ENCODE measurements around the gene RAPGEFL1. TPM values are rescaled to one million over a fixed set of nuclear protein-coding genes. Genes with fewer than 3 reads are reported as not detected.
"Not testable (repeated sequence)": the region's sequence is repeated elsewhere in the genome, so short reads cannot be mapped to it uniquely, and the experiment has no call there.

The RAPGEFL1 gene
- total RNA-seq, 1 experiment from 2014 or later, result 0.51 TPM

- no peak for DNase-seq (ENCODE audit: low read depth)
Measured at GRCh38 chr17:40209404-40210093, 32.3 kb downstream of the RAPGEFL1 start.

GRCh38 chr17:40213914-40214313 is 36.6 kb downstream of the RAPGEFL1 start:
- not testable (repeated sequence) for DNase-seq (ENCODE audit: low read depth)

- DNase-seq (ENCODE audit: low read depth), result no peak
Measured at GRCh38 chr17:40218006-40218739, 40.9 kb downstream of the RAPGEFL1 start.

GRCh38 chr17:40218740-40219593 is 41.7 kb downstream of the RAPGEFL1 start, which contains the start of gene WIPF2:
Gene WIPF2 (plus strand): TSS chr17:40219304. CDS start chr17:40256460, 37,156 bp downstream.
- peak; percentile 98 for DNase-seq (ENCODE audit: low read depth)

- peak; percentile 69 for DNase-seq (ENCODE audit: low read depth)
Measured at GRCh38 chr17:40219594-40220338, 42.5 kb downstream of the RAPGEFL1 start.

GRCh38 chr17:40224718-40225550 is 47.7 kb downstream of the RAPGEFL1 start:
- no peak for DNase-seq (ENCODE audit: low read depth)

GRCh38 chr17:40229146-40229545 is 51.9 kb downstream of the RAPGEFL1 start:
- DNase-seq (ENCODE audit: low read depth), result not testable (repeated sequence)

GRCh38 chr17:40230670-40231069 is 53.4 kb downstream of the RAPGEFL1 start:
- no peak for DNase-seq (ENCODE audit: low read depth)

- not testable (repeated sequence) for DNase-seq (ENCODE audit: low read depth)
Measured at GRCh38 chr17:40231928-40232327, 54.7 kb downstream of the RAPGEFL1 start.

GRCh38 chr17:40241252-40241834 is 64.1 kb downstream of the RAPGEFL1 start:
- DNase-seq (ENCODE audit: low read depth), result no peak

GRCh38 chr17:40242774-40243173 is 65.5 kb downstream of the RAPGEFL1 start:
- no peak for DNase-seq (ENCODE audit: low read depth)

- no peak for DNase-seq (ENCODE audit: low read depth)
Measured at GRCh38 chr17:40243761-40244160, 66.5 kb downstream of the RAPGEFL1 start.

- DNase-seq (ENCODE audit: low read depth), result no peak
Measured at GRCh38 chr17:40244255-40244654, 67.0 kb downstream of the RAPGEFL1 start.

Other genes with a start within 250 kb of the RAPGEFL1 start
- 23.3 and 27.1 TPM in 2 replicates for gene ORMDL3, start 249.9 kb upstream of the RAPGEFL1 start, total RNA-seq (2014; rRNA removed; shearing (Covaris generic))
- not detected in 2 replicates for gene LRRC3C, start 249.7 kb upstream of the RAPGEFL1 start, total RNA-seq (2014; rRNA removed; shearing (Covaris generic))
- not detected in 2 replicates for gene GSDMA, start 214.5 kb upstream of the RAPGEFL1 start, total RNA-seq (2014; rRNA removed; shearing (Covaris generic))
- 146 and 185 TPM in 2 replicates for gene PSMD3, start 196.7 kb upstream of the RAPGEFL1 start, total RNA-seq (2014; rRNA removed; shearing (Covaris generic))
- 0.29 TPM in 1 of 2 replicates, not detected in the other for gene CSF3, start 162.0 kb upstream of the RAPGEFL1 start, total RNA-seq (2014; rRNA removed; shearing (Covaris generic))
- 31.8 and 39.2 TPM in 2 replicates for gene MED24, start 123.1 kb upstream of the RAPGEFL1 start, total RNA-seq (2014; rRNA removed; shearing (Covaris generic))
- gene THRA, start 114.5 kb upstream of the RAPGEFL1 start, total RNA-seq (2014; rRNA removed; shearing (Covaris generic)), result 4.4 and 7.7 TPM in 2 replicates
- gene NR1D1, start 76.9 kb upstream of the RAPGEFL1 start, total RNA-seq (2014; rRNA removed; shearing (Covaris generic)), result 0.80 and 1.4 TPM in 2 replicates
- gene MSL1, start 55.5 kb upstream of the RAPGEFL1 start, total RNA-seq (2014; rRNA removed; shearing (Covaris generic)), result 46.5 and 52.5 TPM in 2 replicates
- gene CASC3, start 36.9 kb upstream of the RAPGEFL1 start, total RNA-seq (2014; rRNA removed; shearing (Covaris generic)), result 47.8 and 56.5 TPM in 2 replicates
- gene WIPF2, start 41.8 kb downstream of the RAPGEFL1 start, total RNA-seq (2014; rRNA removed; shearing (Covaris generic)), result 4.9 and 6.3 TPM in 2 replicates
- gene CDC6, start 110.4 kb downstream of the RAPGEFL1 start, total RNA-seq (2014; rRNA removed; shearing (Covaris generic)), result 124 and 145 TPM in 2 replicates
- 15.6 and 19.9 TPM in 2 replicates for gene RARA, start 131.7 kb downstream of the RAPGEFL1 start, total RNA-seq (2014; rRNA removed; shearing (Covaris generic))
- gene GJD3, start 187.3 kb downstream of the RAPGEFL1 start, total RNA-seq (2014; rRNA removed; shearing (Covaris generic)), result not detected in 2 replicates
- gene TOP2A, start 240.4 kb downstream of the RAPGEFL1 start, total RNA-seq (2014; rRNA removed; shearing (Covaris generic)), result 372 and 402 TPM in 2 replicates

Data from Daoy (cell line).